ENCODE data around the gene XPO6. TPM values are rescaled to one million over a fixed set of nuclear protein-coding genes. Genes with fewer than 3 reads are reported as not detected.

The XPO6 gene
- polyA plus RNA-seq, 1 of the 3 experiments (the other 2 are of a cell fraction), result 97.1 TPM

GRCh38 chr16:28086186-28087139 lies 125.3 kb downstream of the XPO6 start:
- Histone ChIP-seq H3K27ac (ENCODE audit: low read depth in 2 of 2, low read length in 1 of 2) (no peak overlapping the region), H3K36me3 (replicated peaks in 1 of 2; ENCODE audit: control insufficient read depth in 1 of 2, insufficient read depth in 2 of 2, low read length in 1 of 2) (no peaks in the 10 kb centered on the region), H3F3A (replicated peaks; ENCODE audit: insufficient read depth) (no peaks in the 10 kb centered on the region), H3K9me2 (no peaks in the 10 kb centered on the region), H3K9me3 (no peaks in the 10 kb centered on the region), H4K20me1 (ENCODE audit: insufficient read depth) (no peaks in the 10 kb centered on the region), H3K79me2 (ENCODE audit: insufficient read depth) (no peaks in the 10 kb centered on the region), H3K4me1 (ENCODE audit: control insufficient read depth in 1 of 2, insufficient read depth in 2 of 2, low read depth in 1 of 2, low read length in 1 of 2) (no peaks in the 10 kb centered on the region), H3K27me3 (ENCODE audit: insufficient read depth) (no peaks in the 10 kb centered on the region), H2AFZ (ENCODE audit: low read depth) (no peak overlapping the region), H3K4me2 (no peak overlapping the region), H3K4me3 (ENCODE audit: low read depth in 2 of 2, low read length in 1 of 2) (no peak overlapping the region), H3K9ac (no peak overlapping the region)
- CTCF ChIA-PET, result interaction anchor here (1.8 kb wide), 1 partner anchor 16 kb away, joined by 8 read pairs; no protein-coding TSS in a partner anchor
- POLR2A ChIA-PET, result no interaction called here
- DNase-seq, result no peak
- 90% methylated on average over 14 of the region's 21 CpGs for WGBS (ENCODE audit: low lambda C conversion rate)
- TF ChIP-seq EZH2phosphoT487 (IDR thresholded peaks at IDR 0.05; ENCODE audit: borderline replicate concordance, low read depth) (no peak), NFIC (IDR thresholded peaks at IDR 0.05; ENCODE audit: borderline replicate concordance) (no peak), POLR2AphosphoS5 (IDR thresholded peaks at IDR 0.05; ENCODE audit: low read depth, low read length) (no peak), JUND (IDR thresholded peaks at IDR 0.05) (no peak), RCOR1 (IDR thresholded peaks at IDR 0.05; ENCODE audit: low read length) (no peak), PBX3 (IDR thresholded peaks at IDR 0.05) (no peak)
- TF ChIP-seq, protein P1, sequence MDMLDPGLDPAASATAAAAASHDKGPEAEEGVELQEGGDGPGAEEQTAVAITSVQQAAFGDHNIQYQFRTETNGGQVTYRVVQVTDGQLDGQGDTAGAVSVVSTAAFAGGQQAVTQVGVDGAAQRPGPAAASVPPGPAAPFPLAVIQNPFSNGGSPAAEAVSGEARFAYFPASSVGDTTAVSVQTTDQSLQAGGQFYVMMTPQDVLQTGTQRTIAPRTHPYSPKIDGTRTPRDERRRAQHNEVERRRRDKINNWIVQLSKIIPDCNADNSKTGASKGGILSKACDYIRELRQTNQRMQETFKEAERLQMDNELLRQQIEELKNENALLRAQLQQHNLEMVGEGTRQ (IDR thresholded peaks at IDR 0.05; ENCODE audit: borderline replicate concordance, low read depth, low read length), result no peak

GRCh38 chr16:28085389-28086171 lies 126.2 kb downstream of the XPO6 start:
- Histone ChIP-seq H3K4me1 (ENCODE audit: control insufficient read depth in 1 of 2, insufficient read depth in 2 of 2, low read depth in 1 of 2, low read length in 1 of 2) (no peaks in the 10 kb centered on the region), H3K9ac (no peak overlapping the region), H3K27me3 (ENCODE audit: insufficient read depth) (no peaks in the 10 kb centered on the region), H3K9me2 (no peaks in the 10 kb centered on the region), H3K9me3 (no peaks in the 10 kb centered on the region), H3K4me2 (no peak overlapping the region), H3F3A (replicated peaks; ENCODE audit: insufficient read depth) (no peaks in the 10 kb centered on the region), H3K79me2 (ENCODE audit: insufficient read depth) (no peaks in the 10 kb centered on the region), H3K4me3 (ENCODE audit: low read depth in 2 of 2, low read length in 1 of 2) (no peak overlapping the region), H4K20me1 (ENCODE audit: insufficient read depth) (no peaks in the 10 kb centered on the region), H3K36me3 (replicated peaks in 1 of 2; ENCODE audit: control insufficient read depth in 1 of 2, insufficient read depth in 2 of 2, low read length in 1 of 2) (no peaks in the 10 kb centered on the region), H3K27ac (ENCODE audit: low read depth in 2 of 2, low read length in 1 of 2) (no peak overlapping the region), H2AFZ (ENCODE audit: low read depth) (no peak overlapping the region)
- 73% methylated on average over 12 of the region's 12 CpGs for WGBS (ENCODE audit: low lambda C conversion rate)
- TF ChIP-seq MEF2A (IDR thresholded peaks at IDR 0.05; ENCODE audit: borderline replicate concordance, low read depth) (no peak), PBX3 (IDR thresholded peaks at IDR 0.05) (no peak), NFIC (IDR thresholded peaks at IDR 0.05; ENCODE audit: borderline replicate concordance) (no peak), POLR2AphosphoS5 (IDR thresholded peaks at IDR 0.05; ENCODE audit: low read depth, low read length) (no peak), CTCF (IDR thresholded peaks at IDR 0.05) (no peak)
- TF ChIP-seq, protein P2, sequence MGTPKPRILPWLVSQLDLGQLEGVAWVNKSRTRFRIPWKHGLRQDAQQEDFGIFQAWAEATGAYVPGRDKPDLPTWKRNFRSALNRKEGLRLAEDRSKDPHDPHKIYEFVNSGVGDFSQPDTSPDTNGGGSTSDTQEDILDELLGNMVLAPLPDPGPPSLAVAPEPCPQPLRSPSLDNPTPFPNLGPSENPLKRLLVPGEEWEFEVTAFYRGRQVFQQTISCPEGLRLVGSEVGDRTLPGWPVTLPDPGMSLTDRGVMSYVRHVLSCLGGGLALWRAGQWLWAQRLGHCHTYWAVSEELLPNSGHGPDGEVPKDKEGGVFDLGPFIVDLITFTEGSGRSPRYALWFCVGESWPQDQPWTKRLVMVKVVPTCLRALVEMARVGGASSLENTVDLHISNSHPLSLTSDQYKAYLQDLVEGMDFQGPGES (IDR thresholded peaks at IDR 0.05; ENCODE audit: low read depth, low read length), result no peak
- no peak for DNase-seq
- POLR2A ChIA-PET, result no interaction called here
- CTCF ChIA-PET, result no interaction called here
